Peyer's patch (tissue), 4 donors: Measurements from ENCODE around the gene PJA1. TPM values are rescaled to one million over a fixed set of nuclear protein-coding genes. Genes with fewer than 3 reads are reported as not detected.

ENCODE experiments used
- DNase-seq, 3 donors: peaks; one replicate each; pipeline ENCODE4 v3.0.0-alpha.2; 2017 to 2019
- H3K27ac ChIP-seq, 4 donors: fragments of 200-600 bp; sonication (generic); one replicate each; pipeline ENCODE4 v1.5.1; 2016 to 2019
- H3K27me3 ChIP-seq, 2 donors: fragments of 200-600 bp; sonication (generic); one replicate each; pipeline ENCODE4 v1.5.1; 2019
- H3K36me3 ChIP-seq, 3 donors: fragments of 200-600 bp; sonication (generic); one replicate each; pipeline ENCODE4 v1.5.1; 2016 to 2019
- H3K4me1 ChIP-seq, 4 donors: fragments of 200-600 bp; sonication (generic); one replicate each; pipeline ENCODE4 v1.5.1; 2016 to 2019
- H3K4me3 ChIP-seq, 4 donors: fragments of 200-600 bp; sonication (generic); 1 replicate in 3 of 4; 2 replicates in 1 of 4; pipeline ENCODE4 v1.5.1; 2016 to 2019; ENCODE audit warnings: mild to moderate bottlenecking in 1 of 4
- H3K9me3 ChIP-seq, 4 donors: fragments of 200-600 bp; sonication (generic); one replicate each; pipeline ENCODE4 v1.5.1; 2016 to 2019; ENCODE audit warnings: mild to moderate bottlenecking in 1 of 4
- CTCF ChIP-seq, 6 experiments: fragments of 450-650 bp in 4 of 6; fragments of 200-600 bp in 2 of 6; sonication (generic) in 1 of 6; IDR thresholded peaks; one replicate each; pipeline ENCODE4 v1.5.1; 2017 to 2019; ENCODE audit warnings: antibody characterized with exemption in 6 of 6, mild to moderate bottlenecking in 3 of 6, moderate library complexity in 1 of 6
- POLR2A ChIP-seq, 2 donors: fragments of 450-650 bp; IDR thresholded peaks; one replicate each; pipeline ENCODE4 v1.5.1; 2017; ENCODE audit warnings: antibody characterized with exemption in 2 of 2, mild to moderate bottlenecking in 2 of 2, moderate library complexity in 2 of 2
- total RNA-seq, 4 donors: library from RNA; depleted of rRNA; stranded (reverse); fragments of >200 nt; gene quantifications; one replicate each; pipeline ENCODE4 v1.1.0, GENCODE V29; 2016

The PJA1 gene
- total RNA-seq, 4 donors from 2014 or later = 4.2 to 50.3 (median 6.1) TPM

- no peak for DNase-seq
- Histone ChIP-seq H3K36me3 (no peaks in the 10 kb centered on the region), H3K9me3 (no peaks in the 10 kb centered on the region), H3K27me3 (no peaks in the 10 kb centered on the region), H3K4me3 (no peak overlapping the region), H3K27ac (no peak overlapping the region), H3K4me1 (no peaks in the 10 kb centered on the region)
- TF ChIP-seq POLR2A (IDR thresholded peaks at IDR 0.05) = no peak
- TF ChIP-seq CTCF (IDR thresholded peaks at IDR 0.05) = no peak
Observed at GRCh38 chrX:69172937-69173336, 7.7 kb upstream of the PJA1 start.

GRCh38 chrX:69170319-69170718 lies 5.1 kb upstream of the PJA1 start:
- no peaks in the 10 kb centered on the region for H3K36me3 ChIP-seq
- H3K4me1 ChIP-seq = no peaks in the 10 kb centered on the region
- no peak overlapping the region for H3K4me3 ChIP-seq
- TF ChIP-seq CTCF (IDR thresholded peaks at IDR 0.05) (no peak), POLR2A (IDR thresholded peaks at IDR 0.05) (no peak)
- no peak overlapping the region for H3K27ac ChIP-seq
- H3K27me3 ChIP-seq = no peaks in the 10 kb centered on the region
- no peaks in the 10 kb centered on the region for H3K9me3 ChIP-seq
- DNase-seq = no peak

GRCh38 chrX:69163936-69164741 lies 1.1 kb downstream of the PJA1 start:
- Histone ChIP-seq H3K27ac (peak overlapping the region; percentile 57 to 79 (median 72)), H3K36me3 (no peaks in the 10 kb centered on the region), H3K27me3 (no peaks in the 10 kb centered on the region), H3K9me3 (no peaks in the 10 kb centered on the region), H3K4me3 (peak overlapping the region; percentile 59 to 81 (median 64)), H3K4me1 (no peaks in the 10 kb centered on the region)
- DNase-seq = peak in 2 of 3 donors; percentile 63 to 72
- no peak for TF ChIP-seq POLR2A (IDR thresholded peaks at IDR 0.05)
- TF ChIP-seq CTCF (IDR thresholded peaks at IDR 0.05) = no peak

GRCh38 chrX:69162361-69162865 lies 2.8 kb downstream of the PJA1 start:
- H3K36me3 ChIP-seq = no peaks in the 10 kb centered on the region
- H3K27me3 ChIP-seq = no peaks in the 10 kb centered on the region
- no peaks in the 10 kb centered on the region for H3K9me3 ChIP-seq
- no peak overlapping the region for H3K27ac ChIP-seq
- no peak for DNase-seq
- no peaks in the 10 kb centered on the region for H3K4me1 ChIP-seq
- TF ChIP-seq CTCF (IDR thresholded peaks at IDR 0.05) (no peak), POLR2A (IDR thresholded peaks at IDR 0.05) (no peak)
- no peak overlapping the region for H3K4me3 ChIP-seq

GRCh38 chrX:69161786-69162349 lies 3.4 kb downstream of the PJA1 start:
- Histone ChIP-seq H3K27me3 (no peaks in the 10 kb centered on the region), H3K4me3 (no peak overlapping the region), H3K9me3 (no peaks in the 10 kb centered on the region), H3K4me1 (no peaks in the 10 kb centered on the region), H3K36me3 (no peaks in the 10 kb centered on the region), H3K27ac (no peak overlapping the region)
- DNase-seq = no peak
- TF ChIP-seq CTCF (IDR thresholded peaks at IDR 0.05) (no peak), POLR2A (IDR thresholded peaks at IDR 0.05) (no peak)
